NCI-H187 (cell line): Measurements from ENCODE around the gene DPF3.

Experiments used
- DNase-seq, 2 experiments: peaks; one replicate each; lab custom pipeline; 2025; lab: John Stamatoyannopoulos, UW

DPF3 gene

GRCh38 chr14:72600551-72601330 is 293.2 kb downstream of the DPF3 start:
- DNase-seq, result no peak

GRCh38 chr14:72599579-72600470 is 294.1 kb downstream of the DPF3 start:
- DNase-seq, result no peak

- DNase-seq, result no peak
Measured at GRCh38 chr14:72598306-72598705, 295.6 kb downstream of the DPF3 start.

- no peak for DNase-seq
Measured at GRCh38 chr14:72597252-72598233, 296.4 kb downstream of the DPF3 start.

GRCh38 chr14:72595152-72595862 is 298.6 kb downstream of the DPF3 start:
- DNase-seq, result no peak

GRCh38 chr14:72594099-72594901 is 299.6 kb downstream of the DPF3 start:
- no peak for DNase-seq

- no peak for DNase-seq
Measured at GRCh38 chr14:72591391-72591790, 302.5 kb downstream of the DPF3 start.

GRCh38 chr14:72590577-72590976 is 303.3 kb downstream of the DPF3 start:
- DNase-seq, result no peak

- DNase-seq, result no peak
Measured at GRCh38 chr14:72589652-72590051, 304.2 kb downstream of the DPF3 start.

- DNase-seq, result no peak
Measured at GRCh38 chr14:72588521-72588920, 305.4 kb downstream of the DPF3 start.

GRCh38 chr14:72583316-72584272 is 310.3 kb downstream of the DPF3 start:
- no peak for DNase-seq

- no peak for DNase-seq
Measured at GRCh38 chr14:72582582-72582981, 311.3 kb downstream of the DPF3 start.

- DNase-seq, result no peak
Measured at GRCh38 chr14:72578514-72578913, 315.4 kb downstream of the DPF3 start.

- no peak for DNase-seq
Measured at GRCh38 chr14:72577521-72577920, 316.4 kb downstream of the DPF3 start.

- DNase-seq, result no peak
Measured at GRCh38 chr14:72576258-72576657, 317.6 kb downstream of the DPF3 start.

- no peak for DNase-seq
Measured at GRCh38 chr14:72574715-72575114, 319.2 kb downstream of the DPF3 start.

GRCh38 chr14:72573725-72574417 is 320.0 kb downstream of the DPF3 start:
- DNase-seq, result no peak
